GM13977 (cell line): ENCODE results near the gene RET.

ENCODE experiments used
- DNase-seq: peaks from one replicate; pipeline ENCODE4 v3.0.0; 2012; ENCODE audit warnings: low spot score
- CTCF ChIP-seq: IDR thresholded peaks from 2 replicates; pipeline ENCODE4 v1.5.1; 2012; ENCODE audit warnings: mild to moderate bottlenecking, control low read depth; ENCODE audit not compliant: insufficient read depth; ENCODE audit errors: extremely low read depth, missing control alignments
- in situ Hi-C: fragments of 300-500 bp; cut with MboI; formaldehyde crosslinking; loops from one replicate; pipeline ENCODE4 v1.12.0; 2022; ENCODE audit warnings: low sequenced_read_pairs, low pct_unique_long_range_greater_than_20kb, mixed read lengths, inconsistent platforms; ENCODE audit not compliant: unreplicated experiment

The RET gene

GRCh38 chr10:43075612-43076003, 1.3 kb upstream of the RET start:
- DNase-seq, result peak; percentile 59
- in situ Hi-C loops, result no loop called here
- peak; percentile 10 for TF ChIP-seq CTCF

- in situ Hi-C loops, result no loop called here
- DNase-seq, result peak; percentile 34
- TF ChIP-seq CTCF, result no peak
Observed at GRCh38 chr10:43076311-43076875, 476 bp upstream of the RET start.

GRCh38 chr10:43077421-43078171, 727 bp downstream of the RET start:
- TF ChIP-seq CTCF, result no peak
- DNase-seq, result no peak
- in situ Hi-C loops, result no loop called here

- no peak for TF ChIP-seq CTCF
Observed at GRCh38 chr10:43078175-43078985, 1.5 kb downstream of the RET start.

GRCh38 chr10:43078986-43079273, 2.1 kb downstream of the RET start:
- peak; percentile 58 for TF ChIP-seq CTCF
- peak; percentile 69 for DNase-seq
- in situ Hi-C loops, result no loop called here

More at GRCh38 chr10:43078175-43078985, 1.5 kb downstream of the RET start:
- in situ Hi-C loops, result no loop called here
- no peak for DNase-seq

GRCh38 chr10:43079856-43080255, 3.0 kb downstream of the RET start:
- DNase-seq, result no peak
- TF ChIP-seq CTCF, result no peak
- in situ Hi-C loops, result no loop called here
